Measurements from ENCODE around the gene EXOC3L4. TPM values are rescaled to one million over a fixed set of nuclear protein-coding genes. Genes with fewer than 3 reads are reported as not detected.

EXOC3L4 gene
- total and polyA plus RNA-seq, 4 donors, result 24.0 to 77.8 (median 36.7) TPM

- H3K36me3 ChIP-seq (ENCODE audit: control insufficient read depth in 4 of 4, insufficient read depth in 3 of 4, low read depth in 1 of 4, low read length in 3 of 4), result no peaks in the 10 kb centered on the region
- H3K4me3 ChIP-seq (ENCODE audit: low read depth in 1 of 3, low read length in 3 of 3), result no peak overlapping the region
- no peak for DNase-seq (ENCODE audit: low spot score)
- H3K9ac ChIP-seq (ENCODE audit: low read depth in 1 of 2, low read length in 2 of 2), result no peak overlapping the region
- TF ChIP-seq EGR1 (IDR thresholded peaks at IDR 0.05; ENCODE audit: low read depth in 2 of 2) (no peak), RXRA (IDR thresholded peaks at IDR 0.05) (peak in 1 of 2 donors; percentile 1), NR2F2 (IDR thresholded peaks at IDR 0.05) (no peak), CTCF (IDR thresholded peaks at IDR 0.05; ENCODE audit: low read depth, low read length, missing input control) (no peak), TAF1 (conservative IDR thresholded peaks at IDR 0.05) (no peak), GABPA (IDR thresholded peaks at IDR 0.05 in 1 of 2, conservative IDR thresholded peaks at IDR 0.05 in 1 of 2) (no peak), ZBTB33 (IDR thresholded peaks at IDR 0.05) (no peak)
- peaks cover 0 to 12% (median 7%) of the 10 kb centered on the region in 4 donors for H3K4me1 ChIP-seq (ENCODE audit: control insufficient read depth in 4 of 4, insufficient read depth in 4 of 4, low read length in 3 of 4)
- no peaks in the 10 kb centered on the region for H3K27me3 ChIP-seq (ENCODE audit: control insufficient read depth in 4 of 4, insufficient read depth in 4 of 4, low read length in 3 of 4)
- no peaks in the 10 kb centered on the region for H3K9me3 ChIP-seq (ENCODE audit: control insufficient read depth in 4 of 4, low read length in 3 of 4)
- 81% methylated on average over 32 of the region's 32 CpGs for WGBS
- H3K27ac ChIP-seq (ENCODE audit: low read depth in 1 of 2, low read length in 2 of 2), result no peak overlapping the region
Measured at GRCh38 chr14:103071544-103072251, 22.8 kb upstream of the EXOC3L4 start.

DNA sequence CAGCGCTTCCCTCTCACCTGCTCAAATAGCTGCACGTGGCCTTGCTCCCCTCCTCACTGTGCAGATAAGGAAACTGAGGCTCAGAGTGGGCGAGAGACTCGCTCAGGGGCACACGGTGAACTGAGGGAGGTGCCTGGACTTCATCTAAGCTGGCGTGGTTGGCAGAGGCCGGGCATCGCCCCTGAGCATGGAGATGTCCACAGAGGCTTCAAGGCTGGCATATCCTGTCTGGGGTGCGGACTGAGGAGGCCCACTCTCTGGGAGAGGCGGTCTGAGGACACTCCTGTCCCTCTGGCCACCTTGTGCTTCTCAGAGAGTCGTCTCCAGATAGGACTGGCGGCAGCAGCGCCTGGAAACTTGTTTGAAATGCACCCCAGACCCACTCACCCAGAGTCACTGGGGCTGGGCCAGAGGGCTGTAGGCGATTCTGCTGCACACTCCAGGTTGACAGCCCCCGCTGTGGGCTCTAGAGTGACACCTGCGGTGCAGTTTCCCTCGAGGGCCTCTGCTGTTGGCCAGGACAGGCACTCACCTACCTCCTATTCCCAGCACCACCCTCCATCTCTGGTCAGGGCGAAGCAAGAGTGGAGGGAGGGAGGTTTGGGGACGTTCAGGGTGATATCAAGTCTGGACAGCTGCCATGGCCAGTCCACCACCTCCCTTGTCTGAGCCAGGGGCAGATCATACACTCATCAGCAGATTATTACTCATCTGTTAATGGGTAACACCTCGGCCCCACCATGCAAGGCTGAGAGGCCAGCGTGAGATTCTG is 21.7 kb upstream of the EXOC3L4 start:
- H3K4me3 ChIP-seq (ENCODE audit: low read depth in 1 of 3, low read length in 3 of 3), result no peak overlapping the region
- H3K27ac ChIP-seq (ENCODE audit: low read depth in 1 of 2, low read length in 2 of 2), result no peak overlapping the region
- no peaks in the 10 kb centered on the region for H3K27me3 ChIP-seq (ENCODE audit: control insufficient read depth in 4 of 4, insufficient read depth in 4 of 4, low read length in 3 of 4)
- H3K9ac ChIP-seq (ENCODE audit: low read depth in 1 of 2, low read length in 2 of 2), result no peak overlapping the region
- H3K36me3 ChIP-seq (ENCODE audit: control insufficient read depth in 4 of 4, insufficient read depth in 3 of 4, low read depth in 1 of 4, low read length in 3 of 4), result no peaks in the 10 kb centered on the region
- DNase-seq (ENCODE audit: low spot score), result no peak
- WGBS, result 81% methylated on average over 21 of the region's 21 CpGs
- H3K9me3 ChIP-seq (ENCODE audit: control insufficient read depth in 4 of 4, low read length in 3 of 4), result no peaks in the 10 kb centered on the region
- TF ChIP-seq RAD21 (IDR thresholded peaks at IDR 0.05) (peak in 1 of 2 donors; percentile 14), NR2F2 (IDR thresholded peaks at IDR 0.05) (no peak), TAF1 (conservative IDR thresholded peaks at IDR 0.05) (no peak), YY1 (IDR thresholded peaks at IDR 0.05) (no peak), FOXA2 (IDR thresholded peaks at IDR 0.05) (no peak), FOXA1 (IDR thresholded peaks at IDR 0.05) (no peak)
- H3K4me1 ChIP-seq (ENCODE audit: control insufficient read depth in 4 of 4, insufficient read depth in 4 of 4, low read length in 3 of 4), result peaks cover 0 to 12% (median 7%) of the 10 kb centered on the region in 4 donors

DNA sequence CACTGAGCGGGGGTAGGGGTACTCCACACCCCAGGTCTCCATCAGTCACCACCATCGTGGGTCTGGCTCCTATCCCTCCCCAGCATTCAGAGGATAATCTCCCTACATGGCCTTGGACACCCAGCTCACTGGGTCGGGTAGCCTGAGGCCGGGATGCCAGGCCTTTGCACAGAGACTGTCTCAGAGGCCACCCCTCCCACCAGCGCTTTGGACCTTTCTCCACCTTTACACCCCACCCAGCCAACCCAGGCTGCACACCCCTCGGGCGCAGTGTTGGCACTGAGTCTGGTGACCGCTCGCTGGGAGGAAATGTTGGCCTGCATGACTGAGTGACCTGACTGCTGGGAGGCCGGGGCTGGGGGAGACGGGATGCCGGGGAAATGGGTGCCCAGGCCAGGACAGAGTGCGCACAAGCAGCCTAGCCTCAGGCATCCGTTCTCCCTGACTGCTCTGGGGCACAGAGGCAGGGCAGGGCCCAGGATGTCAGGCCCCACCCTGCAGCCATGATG is 21.1 kb upstream of the EXOC3L4 start:
- DNase-seq (ENCODE audit: low spot score), result no peak
- 90% methylated on average over 14 of the region's 14 CpGs for WGBS
- H3K36me3 ChIP-seq (ENCODE audit: control insufficient read depth in 4 of 4, insufficient read depth in 3 of 4, low read depth in 1 of 4, low read length in 3 of 4), result no peaks in the 10 kb centered on the region
- no peaks in the 10 kb centered on the region for H3K27me3 ChIP-seq (ENCODE audit: control insufficient read depth in 4 of 4, insufficient read depth in 4 of 4, low read length in 3 of 4)
- peak overlapping the region in 1 of 2 donors; percentile 12 for H3K27ac ChIP-seq (ENCODE audit: low read depth in 1 of 2, low read length in 2 of 2)
- H3K4me1 ChIP-seq (ENCODE audit: control insufficient read depth in 4 of 4, insufficient read depth in 4 of 4, low read length in 3 of 4), result peaks cover 0 to 12% (median 7%) of the 10 kb centered on the region in 4 donors
- H3K9me3 ChIP-seq (ENCODE audit: control insufficient read depth in 4 of 4, low read length in 3 of 4), result no peaks in the 10 kb centered on the region
- no peak overlapping the region for H3K4me3 ChIP-seq (ENCODE audit: low read depth in 1 of 3, low read length in 3 of 3)
- H3K9ac ChIP-seq (ENCODE audit: low read depth in 1 of 2, low read length in 2 of 2), result no peak overlapping the region
- TF ChIP-seq HNF4A (conservative IDR thresholded peaks at IDR 0.05) (no peak), TAF1 (conservative IDR thresholded peaks at IDR 0.05) (no peak), YY1 (IDR thresholded peaks at IDR 0.05) (no peak), FOXA2 (IDR thresholded peaks at IDR 0.05) (no peak), MAX (IDR thresholded peaks at IDR 0.05) (no peak), SP1 (IDR thresholded peaks at IDR 0.05) (no peak), RXRA (IDR thresholded peaks at IDR 0.05) (no peak), NR2F2 (IDR thresholded peaks at IDR 0.05) (no peak), RAD21 (IDR thresholded peaks at IDR 0.05) (no peak), JUND (IDR thresholded peaks at IDR 0.05) (no peak), FOXA1 (IDR thresholded peaks at IDR 0.05) (no peak), REST (IDR thresholded peaks at IDR 0.05) (no peak), EGR1 (IDR thresholded peaks at IDR 0.05; ENCODE audit: low read depth in 2 of 2) (no peak)
- TF ChIP-seq, protein P1, sequence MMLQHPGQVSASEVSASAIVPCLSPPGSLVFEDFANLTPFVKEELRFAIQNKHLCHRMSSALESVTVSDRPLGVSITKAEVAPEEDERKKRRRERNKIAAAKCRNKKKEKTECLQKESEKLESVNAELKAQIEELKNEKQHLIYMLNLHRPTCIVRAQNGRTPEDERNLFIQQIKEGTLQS (IDR thresholded peaks at IDR 0.05), result no peak

Data from liver (tissue), 9 donors.